Measurements from ENCODE around the gene SCFD1. TPM values are rescaled to one million over a fixed set of nuclear protein-coding genes. Genes with fewer than 3 reads are reported as not detected.

The SCFD1 gene
- total and polyA plus RNA-seq, 8 donors: 28.1 to 247 (median 71.0) TPM

DNA sequence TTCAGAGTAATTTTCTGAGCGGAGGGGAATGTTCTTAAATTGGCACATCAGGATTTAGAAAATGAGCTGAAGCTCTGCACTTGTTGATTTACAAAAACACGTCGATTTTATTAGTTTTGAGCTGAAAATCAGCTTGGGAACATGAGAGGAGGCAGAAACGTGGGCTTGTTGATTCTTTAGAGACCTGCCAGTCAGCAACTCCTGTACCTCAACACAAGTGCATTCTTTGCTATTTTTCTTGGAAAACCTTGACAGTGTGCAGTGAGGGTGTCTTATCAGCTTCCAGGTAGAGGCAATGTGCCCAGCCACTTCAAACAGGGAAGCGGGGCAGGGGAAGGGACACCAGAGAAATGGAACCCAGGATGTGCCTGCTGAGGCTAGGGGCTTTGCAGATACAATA, 149.5 kb downstream of the SCFD1 start:
- no peak overlapping the region for H3K4me3 ChIP-seq
- no peak overlapping the region for H3K27ac ChIP-seq
- H3K36me3 ChIP-seq: no peaks in the 10 kb centered on the region
- no peak for DNase-seq
- H3K4me1 ChIP-seq: no peaks in the 10 kb centered on the region
- intact Hi-C loops (cut with DNase I; ENCODE audit: low total_unique reads): no loop called here
- WGBS, 5 donors: 61 to 72% (median 63%) methylated on average over 5 of the region's 5 CpGs
- no peaks in the 10 kb centered on the region for H3K9me3 ChIP-seq
- peaks cover 0 to 8% (median 0%) of the 10 kb centered on the region in 3 donors for H3K27me3 ChIP-seq
- TF ChIP-seq, protein P1, sequence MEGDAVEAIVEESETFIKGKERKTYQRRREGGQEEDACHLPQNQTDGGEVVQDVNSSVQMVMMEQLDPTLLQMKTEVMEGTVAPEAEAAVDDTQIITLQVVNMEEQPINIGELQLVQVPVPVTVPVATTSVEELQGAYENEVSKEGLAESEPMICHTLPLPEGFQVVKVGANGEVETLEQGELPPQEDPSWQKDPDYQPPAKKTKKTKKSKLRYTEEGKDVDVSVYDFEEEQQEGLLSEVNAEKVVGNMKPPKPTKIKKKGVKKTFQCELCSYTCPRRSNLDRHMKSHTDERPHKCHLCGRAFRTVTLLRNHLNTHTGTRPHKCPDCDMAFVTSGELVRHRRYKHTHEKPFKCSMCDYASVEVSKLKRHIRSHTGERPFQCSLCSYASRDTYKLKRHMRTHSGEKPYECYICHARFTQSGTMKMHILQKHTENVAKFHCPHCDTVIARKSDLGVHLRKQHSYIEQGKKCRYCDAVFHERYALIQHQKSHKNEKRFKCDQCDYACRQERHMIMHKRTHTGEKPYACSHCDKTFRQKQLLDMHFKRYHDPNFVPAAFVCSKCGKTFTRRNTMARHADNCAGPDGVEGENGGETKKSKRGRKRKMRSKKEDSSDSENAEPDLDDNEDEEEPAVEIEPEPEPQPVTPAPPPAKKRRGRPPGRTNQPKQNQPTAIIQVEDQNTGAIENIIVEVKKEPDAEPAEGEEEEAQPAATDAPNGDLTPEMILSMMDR (IDR thresholded peaks at IDR 0.05): no peak
- no peak for TF ChIP-seq EP300 (IDR thresholded peaks at IDR 0.05)
- TF ChIP-seq POLR2A (IDR thresholded peaks at IDR 0.05): no peak

DNA sequence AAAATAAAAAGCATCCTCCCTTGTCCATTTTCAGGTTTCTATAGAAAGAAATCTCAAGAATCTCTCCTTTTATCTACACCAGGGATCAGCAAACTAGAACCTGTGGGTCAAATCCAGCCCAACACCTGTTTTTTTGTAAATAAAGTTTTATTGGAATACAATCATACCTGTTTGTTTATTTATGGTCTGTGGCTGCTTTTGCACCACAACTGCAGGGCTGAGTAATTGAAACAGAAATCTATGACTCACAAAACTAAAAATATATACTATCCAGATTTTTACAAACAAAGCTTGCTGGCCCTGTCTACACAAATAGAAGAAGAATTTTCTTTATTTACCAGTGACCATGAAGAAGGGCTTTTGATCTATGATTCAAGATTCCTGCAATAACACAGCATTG, 157.1 kb downstream of the SCFD1 start:
- H3K4me3 ChIP-seq: no peak overlapping the region
- DNase-seq: no peak
- no peaks in the 10 kb centered on the region for H3K4me1 ChIP-seq
- H3K27ac ChIP-seq: no peak overlapping the region
- H3K36me3 ChIP-seq: no peaks in the 10 kb centered on the region
- H3K9me3 ChIP-seq: no peaks in the 10 kb centered on the region
- intact Hi-C loops (cut with DNase I; ENCODE audit: low total_unique reads): no loop called here
- no peak for TF ChIP-seq POLR2AphosphoS5 (IDR thresholded peaks at IDR 0.05)
- TF ChIP-seq POLR2A (IDR thresholded peaks at IDR 0.05): no peak
- TF ChIP-seq, protein P1 (IDR thresholded peaks at IDR 0.05): no peak
- no peak for TF ChIP-seq EP300 (IDR thresholded peaks at IDR 0.05)
- peaks cover 0 to 7% (median 0%) of the 10 kb centered on the region in 3 donors for H3K27me3 ChIP-seq

Other genes starting within 250 kb of the SCFD1 start
- 10 to 100 TPM in 3 of 5 donors, 1 to 10 TPM in 2; 5.5 to 26.1 (median 11.6) TPM for gene G2E3, start 63.2 kb upstream of the SCFD1 start, total RNA-seq
- 1 to 10 TPM; 3.3 to 5.0 (median 3.3) TPM for gene G2E3, start 63.2 kb upstream of the SCFD1 start, polyA plus RNA-seq